GM23338 (cell line): ENCODE data around the gene TEPSIN. TPM values are rescaled to one million over a fixed set of nuclear protein-coding genes. Genes with fewer than 3 reads are reported as not detected.

Experiments used
- ATAC-seq: fragments of 200-7000 bp; cut with Tn5 transposase; 3 replicates; pipeline ENCODE4 v1.9.1; 2020
- DNase-seq: peaks from one replicate; pipeline ENCODE4 v3.0.0-alpha.2; 2015; ENCODE audit warnings: low spot score
- H2AFZ ChIP-seq: fragments of 200-600 bp; sonication (generic); 2 replicates; pipeline ENCODE4 v1.8.0; 2016; ENCODE audit warnings: antibody characterized with exemption, mild to moderate bottlenecking, moderate library complexity
- H3F3A ChIP-seq: fragments of 200-600 bp; sonication (generic); replicated peaks from 2 replicates; pipeline ENCODE4 v1.8.0; 2017; ENCODE audit warnings: antibody characterized with exemption, mixed run types, low read depth
- H3K27ac ChIP-seq: fragments of 200-600 bp; sonication (generic); 2 replicates; pipeline ENCODE4 v1.6.1; 2016; ENCODE audit warnings: low read depth
- H3K27me3 ChIP-seq: fragments of 200-600 bp; sonication (generic); 2 replicates; pipeline ENCODE4 v1.8.0; 2016; ENCODE audit warnings: mild to moderate bottlenecking, mixed run types, moderate library complexity; ENCODE audit not compliant: insufficient read depth
- H3K36me3 ChIP-seq: fragments of 200-600 bp; sonication (generic); 2 replicates; pipeline ENCODE4 v1.8.0; 2016; ENCODE audit warnings: mild to moderate bottlenecking; ENCODE audit not compliant: insufficient read depth
- H3K4me1 ChIP-seq: fragments of 200-600 bp; sonication (generic); 2 replicates; pipeline ENCODE4 v1.8.0; 2016; ENCODE audit warnings: mild to moderate bottlenecking, moderate library complexity; ENCODE audit not compliant: insufficient read depth
- H3K4me2 ChIP-seq: fragments of 200-600 bp; sonication (generic); 2 replicates; pipeline ENCODE4 v1.7.1; 2017; ENCODE audit warnings: mixed run types
- H3K4me3 ChIP-seq: fragments of 200-600 bp; sonication (generic); 2 replicates; pipeline ENCODE4 v1.6.1; 2016; ENCODE audit warnings: mixed run types
- H3K79me2 ChIP-seq: fragments of 200-600 bp; sonication (generic); replicated peaks from 2 replicates; pipeline ENCODE4 v1.8.0; 2017; ENCODE audit warnings: mild to moderate bottlenecking; ENCODE audit not compliant: insufficient read depth
- H3K9me2 ChIP-seq: fragments of 200-600 bp; sonication (generic); 2 replicates; pipeline ENCODE4 v1.8.0; 2017; ENCODE audit not compliant: insufficient read depth
- H4K20me1 ChIP-seq: fragments of 200-600 bp; sonication (generic); replicated peaks from 2 replicates; pipeline ENCODE4 v1.8.0; 2017; ENCODE audit warnings: mild to moderate bottlenecking; ENCODE audit not compliant: insufficient read depth
- H3K27ac Mint-ChIP-seq: 2 replicates; pipeline ENCODE4 v1.8.0; 2020; ENCODE audit warnings: inconsistent platforms, mild to moderate bottlenecking, moderate library complexity, mixed read lengths
- H3K27me3 Mint-ChIP-seq: 3 replicates; pipeline ENCODE4 v1.8.0; 2022; ENCODE audit warnings: low read depth, mild to moderate bottlenecking, moderate library complexity, mixed read lengths, inconsistent platforms; ENCODE audit not compliant: insufficient read depth, poor library complexity
- H3K36me3 Mint-ChIP-seq: 3 replicates; pipeline ENCODE4 v1.8.0; 2021; ENCODE audit warnings: low read depth, mild to moderate bottlenecking, inconsistent platforms, moderate library complexity, mixed read lengths
- H3K4me1 Mint-ChIP-seq: 3 replicates; pipeline ENCODE4 v1.8.0; 2020; ENCODE audit warnings: mild to moderate bottlenecking, inconsistent platforms, mixed read lengths
- H3K4me3 Mint-ChIP-seq: 3 replicates; pipeline ENCODE4 v1.8.0; 2021; ENCODE audit warnings: moderate library complexity, mild to moderate bottlenecking, inconsistent platforms, mixed read lengths
- H3K9me3 Mint-ChIP-seq: 3 replicates; pipeline ENCODE4 v1.8.0; 2020; ENCODE audit warnings: moderate library complexity, mild to moderate bottlenecking, inconsistent platforms, mixed read lengths
- ETS1 ChIP-seq: IDR thresholded peaks from 2 replicates; pipeline ENCODE4 v1.6.1; 2016; ENCODE audit warnings: antibody characterized with exemption
- EZH2 ChIP-seq: fragments of 200-600 bp; sonication (generic); IDR thresholded peaks from one replicate; pipeline ENCODE4 v1.8.0; 2017; ENCODE audit warnings: antibody characterized with exemption, mild to moderate bottlenecking, low read depth; ENCODE audit not compliant: unreplicated experiment
- EZH2phosphoT487 ChIP-seq: fragments of 200-600 bp; sonication (generic); IDR thresholded peaks from one replicate; pipeline ENCODE4 v1.8.1; 2018; ENCODE audit warnings: antibody characterized with exemption; ENCODE audit not compliant: unreplicated experiment
- JUNB ChIP-seq: IDR thresholded peaks from one replicate; pipeline ENCODE4 v1.6.1; 2016; ENCODE audit warnings: antibody characterized with exemption; ENCODE audit not compliant: unreplicated experiment
- NANOG ChIP-seq: IDR thresholded peaks from 2 replicates; pipeline ENCODE4 v1.6.1; 2016; ENCODE audit warnings: antibody characterized with exemption, borderline replicate concordance
- POLR2AphosphoS5 ChIP-seq: IDR thresholded peaks from 2 replicates; pipeline ENCODE4 v1.6.1; 2016; ENCODE audit warnings: antibody characterized with exemption, low read depth
- REST ChIP-seq: IDR thresholded peaks from one replicate; pipeline ENCODE4 v1.6.1; 2018; ENCODE audit warnings: antibody characterized with exemption; ENCODE audit not compliant: unreplicated experiment
- ZNF114 ChIP-seq: fragments of 250-450 bp; sonication (Bioruptor Pico); IDR thresholded peaks from 2 replicates; pipeline ENCODE4 v1.5.0; 2020; ENCODE audit warnings: mild to moderate bottlenecking, moderate library complexity
- ZNF331 ChIP-seq: fragments of 250-450 bp; sonication (Bioruptor Pico); IDR thresholded peaks from 2 replicates; pipeline ENCODE4 v1.5.0; 2020; ENCODE audit warnings: low read depth, mild to moderate bottlenecking, moderate library complexity
- polyA plus RNA-seq: library from polyadenylated mRNA; unstranded; fragments of >200 nt; fragmentation: Nextera tagmentation; extraction: Ambion mirVana; gene quantifications from 2 replicates; pipeline ENCODE4 v1.2.1, GENCODE V29; 2016
- total RNA-seq: library from RNA; depleted of rRNA; stranded (reverse); fragments of >200 nt; shearing (Covaris generic); gene quantifications from 2 replicates; pipeline ENCODE4 v1.2.3, GENCODE V29; 2014

The TEPSIN gene
- total and polyA plus RNA-seq, 2 experiments from 2014 or later: 4.4 to 25.3 TPM

GRCh38 chr17:81239714-81240555 lies 1.1 kb upstream of the TEPSIN start:
- TF ChIP-seq EZH2phosphoT487 (no peak), NANOG (no peak), ETS1 (no peak), POLR2AphosphoS5 (no peak)
- Mint-ChIP-seq H3K27me3 (peaks cover 19% of the 10 kb centered on the region), H3K4me1 (peaks cover 28% of the 10 kb centered on the region), H3K9me3 (no peaks in the 10 kb centered on the region; the same call in 2 of the 3 replicates), H3K36me3 (peaks cover 16% of the 10 kb centered on the region), H3K4me3 (peak overlapping the region; percentile 96), H3K27ac (peak overlapping the region; percentile 95)
- Histone ChIP-seq H3K79me2 (peaks cover 17% of the 10 kb centered on the region), H3K4me3 (peak overlapping the region; percentile 96), H3F3A (peaks cover 11% of the 10 kb centered on the region; the same call in 1 of the 2 replicates), H3K27ac (no peak overlapping the region), H3K9me2 (no peaks in the 10 kb centered on the region), H3K36me3 (no peaks in the 10 kb centered on the region), H3K4me1 (no peaks in the 10 kb centered on the region; the same call in 1 of the 2 replicates), H2AFZ (no peak overlapping the region), H3K27me3 (no peaks in the 10 kb centered on the region), H3K4me2 (peak overlapping the region; percentile 95), H4K20me1 (peaks cover 2% of the 10 kb centered on the region; the same call in 1 of the 2 replicates)
- ATAC-seq (no peak), DNase-seq (peak; percentile 55)

- DNase-seq (no peak), ATAC-seq (no peak)
- H3K27me3 Mint-ChIP-seq: peaks cover 16% of the 10 kb centered on the region
- peak overlapping the region; percentile 96 for H3K4me3 ChIP-seq
- no peak for TF ChIP-seq ZNF331
- TF ChIP-seq ZNF114: no peak
- no peak for TF ChIP-seq NANOG
- TF ChIP-seq REST: no peak
- TF ChIP-seq JUNB: no peak
- no peak for TF ChIP-seq EZH2phosphoT487
- TF ChIP-seq EZH2: no peak
- H3K36me3 ChIP-seq: no peaks in the 10 kb centered on the region
- H2AFZ ChIP-seq: no peak overlapping the region
- H3K79me2 ChIP-seq: peaks cover 17% of the 10 kb centered on the region
- H3K27me3 ChIP-seq: no peaks in the 10 kb centered on the region
- no peaks in the 10 kb centered on the region; the same call in 2 of the 3 replicates for H3K9me3 Mint-ChIP-seq
- H3K27ac Mint-ChIP-seq: no peak overlapping the region
- peak overlapping the region; percentile 92 for H3K4me2 ChIP-seq
- peaks cover 18% of the 10 kb centered on the region for H3K36me3 Mint-ChIP-seq
- no peaks in the 10 kb centered on the region for H3K9me2 ChIP-seq
- H3F3A ChIP-seq: peaks cover 11% of the 10 kb centered on the region; the same call in 1 of the 2 replicates
- H4K20me1 ChIP-seq: no peaks in the 10 kb centered on the region; the same call in 1 of the 2 replicates
- peak overlapping the region; percentile 76; the same call in 2 of the 3 replicates for H3K4me3 Mint-ChIP-seq
- peaks cover 25% of the 10 kb centered on the region for H3K4me1 Mint-ChIP-seq
- H3K27ac ChIP-seq: no peak overlapping the region
- H3K4me1 ChIP-seq: no peaks in the 10 kb centered on the region; the same call in 1 of the 2 replicates
Observed at GRCh38 chr17:81238490-81238814, 403 bp downstream of the TEPSIN start.
